SKM-1 (cell line): ENCODE data around the gene SPTY2D1.
"Not testable (repeated sequence)": the region's sequence is repeated elsewhere in the genome, so short reads cannot be mapped to it uniquely, and the experiment has no call there.

ENCODE experiments used
- DNase-seq: peaks from one replicate; lab custom pipeline; 2025; ENCODE audit not compliant: unreplicated experiment; lab: John Stamatoyannopoulos, UW

The SPTY2D1 gene

GRCh38 chr11:18634140-18635032 is at the start of gene SPTY2D1:
TSS of gene SPTY2D1 (minus strand) at chr11:18634342. CDS start at chr11:18634257, 85 bp downstream.
- DNase-seq: peak; percentile 96

- no peak for DNase-seq
Observed at GRCh38 chr11:18682466-18682865, 48.3 kb upstream of the SPTY2D1 start.

- not testable (repeated sequence) for DNase-seq
Observed at GRCh38 chr11:18681949-18682348, 47.8 kb upstream of the SPTY2D1 start.

GRCh38 chr11:18677560-18677959 is 43.4 kb upstream of the SPTY2D1 start:
- no peak for DNase-seq

GRCh38 chr11:18676803-18677202 is 42.7 kb upstream of the SPTY2D1 start:
- no peak for DNase-seq

GRCh38 chr11:18672209-18672608 is 38.1 kb upstream of the SPTY2D1 start:
- DNase-seq: not testable (repeated sequence)

- DNase-seq: no peak
Observed at GRCh38 chr11:18671246-18671645, 37.1 kb upstream of the SPTY2D1 start.

GRCh38 chr11:18669711-18670110 is 35.6 kb upstream of the SPTY2D1 start:
- DNase-seq: no peak

GRCh38 chr11:18669219-18669596 is 35.1 kb upstream of the SPTY2D1 start:
- DNase-seq: no peak

GRCh38 chr11:18668131-18668530 is 34.0 kb upstream of the SPTY2D1 start:
- DNase-seq: no peak

- not testable (repeated sequence) for DNase-seq
Observed at GRCh38 chr11:18665353-18665872, 31.3 kb upstream of the SPTY2D1 start.

GRCh38 chr11:18657673-18658072 is 23.5 kb upstream of the SPTY2D1 start:
- no peak for DNase-seq

GRCh38 chr11:18650859-18651557 is 16.9 kb upstream of the SPTY2D1 start:
- peak; percentile 46 for DNase-seq

- no peak for DNase-seq
Observed at GRCh38 chr11:18650353-18650752, 16.2 kb upstream of the SPTY2D1 start.

GRCh38 chr11:18643034-18643433 is 8.9 kb upstream of the SPTY2D1 start:
- not testable (repeated sequence) for DNase-seq

- DNase-seq: no peak
Observed at GRCh38 chr11:18641677-18642076, 7.5 kb upstream of the SPTY2D1 start.

GRCh38 chr11:18633256-18634139 is 644 bp downstream of the SPTY2D1 start:
- DNase-seq: no peak

- no peak for DNase-seq
Observed at GRCh38 chr11:18632841-18633240, 1.3 kb downstream of the SPTY2D1 start.

- no peak for DNase-seq
Observed at GRCh38 chr11:18624161-18624560, 10.0 kb downstream of the SPTY2D1 start.

GRCh38 chr11:18623707-18624106 is 10.4 kb downstream of the SPTY2D1 start:
- no peak for DNase-seq
